HFFc6 (cell line): ENCODE measurements around the gene RALBP1. TPM values are rescaled to one million over a fixed set of nuclear protein-coding genes. Genes with fewer than 3 reads are reported as not detected.

Source experiments
- DNase-seq: peaks from one replicate; pipeline ENCODE4 v3.0.0-alpha.2; 2018
- H3K27ac Mint-ChIP-seq: 2 replicates; pipeline ENCODE4 v1.8.0; 2020; ENCODE audit warnings: mild to moderate bottlenecking, mixed read lengths
- H3K27me3 Mint-ChIP-seq: 2 replicates; pipeline ENCODE4 v1.8.0; 2021; ENCODE audit warnings: mild to moderate bottlenecking, moderate library complexity, mixed read lengths; ENCODE audit not compliant: insufficient read depth
- H3K36me3 Mint-ChIP-seq: 2 replicates; pipeline ENCODE4 v1.8.0; 2021; ENCODE audit warnings: low read depth, mixed read lengths
- H3K4me1 Mint-ChIP-seq: 2 replicates; pipeline ENCODE4 v1.8.0; 2020; ENCODE audit warnings: low read depth, mixed read lengths
- H3K4me3 Mint-ChIP-seq: 2 replicates; pipeline ENCODE4 v1.8.0; 2020; ENCODE audit warnings: mild to moderate bottlenecking, moderate library complexity, mixed read lengths
- H3K9me3 Mint-ChIP-seq: 2 replicates; pipeline ENCODE4 v1.8.0; 2020; ENCODE audit warnings: mild to moderate bottlenecking, mixed read lengths
- CTCF ChIP-seq: fragments of 200-600 bp; sonication (generic); IDR thresholded peaks from 2 replicates; pipeline ENCODE4 v1.5.0; 2021; ENCODE audit warnings: antibody characterized with exemption, mild to moderate bottlenecking
- total RNA-seq, 6 experiments: library from RNA; stranded (reverse); fragmentation: NEBNext Ultra II Directional; extraction: Animal tissue kit (Norgen Biotek cat#: 25700); gene quantifications; 2 replicates in 1 of 6; 3 replicates in 5 of 6; pipeline ENCODE4 v1.2.3, GENCODE V29; 2021

Gene RALBP1
- total RNA-seq, 6 experiments from 2014 or later, result 56.9 to 62.8 (median 59.0) TPM

- peaks cover 4% of the 10 kb centered on the region for H3K27me3 Mint-ChIP-seq
- H3K9me3 Mint-ChIP-seq, result no peaks in the 10 kb centered on the region
- H3K4me3 Mint-ChIP-seq, result no peak overlapping the region
- TF ChIP-seq CTCF, result no peak
- peaks cover 9% of the 10 kb centered on the region; the same call in 1 of the 2 replicates for H3K4me1 Mint-ChIP-seq
- H3K36me3 Mint-ChIP-seq, result peaks cover 60% of the 10 kb centered on the region
- no peak overlapping the region for H3K27ac Mint-ChIP-seq
- no peak for DNase-seq
These were observed 72.5 kb downstream of the RALBP1 start for GRCh38 chr18:9547782-9548181.

GRCh38 chr18:9549405-9549804, 74.1 kb downstream of the RALBP1 start:
- no peak for DNase-seq
- Mint-ChIP-seq H3K27me3 (peaks cover 2% of the 10 kb centered on the region), H3K36me3 (peaks cover 71% of the 10 kb centered on the region), H3K4me3 (no peak overlapping the region), H3K4me1 (peaks cover 1% of the 10 kb centered on the region; the same call in 1 of the 2 replicates), H3K27ac (peak overlapping the region; percentile 36; the same call in 1 of the 2 replicates), H3K9me3 (no peaks in the 10 kb centered on the region)
- peak; percentile 49 for TF ChIP-seq CTCF

GRCh38 chr18:9550429-9550828, 75.1 kb downstream of the RALBP1 start:
- Mint-ChIP-seq H3K27ac (no peak overlapping the region), H3K27me3 (peaks cover 2% of the 10 kb centered on the region), H3K36me3 (peaks cover 72% of the 10 kb centered on the region), H3K4me1 (no peaks in the 10 kb centered on the region), H3K4me3 (no peak overlapping the region), H3K9me3 (no peaks in the 10 kb centered on the region)
- no peak for DNase-seq
- no peak for TF ChIP-seq CTCF

- Mint-ChIP-seq H3K4me3 (no peak overlapping the region), H3K9me3 (no peaks in the 10 kb centered on the region), H3K36me3 (peaks cover 74% of the 10 kb centered on the region), H3K4me1 (no peaks in the 10 kb centered on the region), H3K27ac (no peak overlapping the region), H3K27me3 (peaks cover 2% of the 10 kb centered on the region)
- DNase-seq, result no peak
- TF ChIP-seq CTCF, result no peak
These were observed 76.9 kb downstream of the RALBP1 start for GRCh38 chr18:9552191-9552590.

GRCh38 chr18:9552616-9553015, 77.3 kb downstream of the RALBP1 start:
- Mint-ChIP-seq H3K27ac (no peak overlapping the region), H3K4me1 (no peaks in the 10 kb centered on the region; the same call in 1 of the 2 replicates)

More at GRCh38 chr18:9552616-9553015, 77.3 kb downstream of the RALBP1 start:
- H3K36me3 Mint-ChIP-seq, result peaks cover 74% of the 10 kb centered on the region
- DNase-seq, result no peak
- no peak for TF ChIP-seq CTCF
- no peaks in the 10 kb centered on the region; the same call in 1 of the 2 replicates for H3K27me3 Mint-ChIP-seq
- H3K4me3 Mint-ChIP-seq, result no peak overlapping the region
- H3K9me3 Mint-ChIP-seq, result no peaks in the 10 kb centered on the region
